ENCODE results near the gene MMADHC.
"Not testable (repeated sequence)": the region's sequence is repeated elsewhere in the genome, so short reads cannot be mapped to it uniquely, and the experiment has no call there.

Gene MMADHC

DNA sequence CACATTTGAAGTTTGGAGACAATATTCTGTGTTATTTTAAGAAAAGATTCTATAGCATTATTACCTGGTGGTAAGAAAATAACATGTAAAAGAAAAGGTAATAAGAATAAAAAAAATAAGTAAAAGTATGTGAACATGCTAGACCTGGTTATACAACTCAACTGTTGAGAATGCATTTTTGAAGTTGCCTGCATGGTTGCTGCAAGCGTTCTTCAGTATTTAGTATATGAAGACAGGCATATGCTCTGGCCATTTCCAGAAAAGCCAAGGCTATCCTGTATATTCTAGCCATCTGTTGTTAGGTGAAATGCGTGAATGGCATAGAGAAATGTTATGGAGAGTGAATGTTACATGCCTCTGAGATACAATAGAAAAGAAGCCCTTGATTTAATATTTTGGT, 6.8 kb upstream of the MMADHC start:
- DNase-seq, result no peak

DNA sequence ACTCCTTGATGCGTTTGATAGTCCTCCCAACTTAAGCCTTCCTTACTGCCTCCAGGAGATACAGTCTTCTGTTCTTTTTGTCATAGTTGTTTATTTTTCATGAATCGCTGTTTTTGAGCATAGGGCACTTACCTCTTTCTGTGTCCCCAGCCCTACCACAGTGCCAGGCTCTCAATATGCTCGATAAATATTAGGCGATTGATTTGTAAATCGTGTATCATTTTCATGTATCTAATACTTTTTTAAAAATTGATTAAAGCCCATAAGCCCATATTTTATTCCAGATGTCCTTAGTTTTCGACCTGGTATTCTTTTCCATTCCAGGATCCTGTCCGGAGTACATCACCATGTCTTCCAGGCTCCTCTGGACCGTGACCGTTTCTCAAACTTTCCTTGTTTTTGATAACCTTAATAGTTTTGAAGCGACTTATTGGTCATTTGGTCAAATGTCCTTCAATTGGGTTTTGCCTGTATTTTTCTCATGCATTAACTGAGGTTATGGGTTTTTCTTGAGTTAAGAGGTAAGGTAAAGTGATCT, 444 bp upstream of the MMADHC start:
- no peak for DNase-seq

DNA sequence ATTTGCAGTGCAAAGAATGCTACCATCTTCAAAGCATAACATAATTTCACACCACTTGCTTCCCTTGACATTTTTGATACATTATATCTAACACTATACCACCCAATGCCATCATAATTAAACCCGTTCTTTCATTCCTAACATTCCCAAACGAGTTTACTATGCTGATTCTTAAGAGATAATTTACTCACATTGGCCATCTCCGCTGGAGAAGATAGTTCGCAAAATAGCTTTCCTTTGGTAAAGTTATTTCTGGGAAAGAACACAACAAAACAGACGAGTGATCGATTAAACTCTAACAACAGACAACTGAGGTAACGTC, 716 bp downstream of the MMADHC start:
- no peak for DNase-seq

DNA sequence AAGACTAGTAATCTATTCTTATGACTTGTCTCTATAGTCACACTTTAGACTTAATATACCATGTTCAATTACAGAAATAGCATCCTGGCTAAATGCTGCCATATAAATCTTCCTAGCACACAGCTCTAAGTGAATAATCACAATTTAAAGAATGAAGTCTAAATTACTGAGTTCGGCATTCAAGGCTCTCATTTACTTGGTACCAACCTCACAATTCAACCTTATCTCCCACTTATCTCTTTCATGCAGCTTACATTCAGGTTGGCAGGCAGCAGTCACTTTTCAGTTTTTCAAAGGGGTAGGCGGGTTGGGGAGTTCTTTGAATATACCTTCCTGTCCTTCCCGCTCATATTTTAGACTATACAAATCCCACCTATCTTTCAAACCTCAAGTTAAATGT, 1.5 kb downstream of the MMADHC start:
- no peak for DNase-seq

DNA sequence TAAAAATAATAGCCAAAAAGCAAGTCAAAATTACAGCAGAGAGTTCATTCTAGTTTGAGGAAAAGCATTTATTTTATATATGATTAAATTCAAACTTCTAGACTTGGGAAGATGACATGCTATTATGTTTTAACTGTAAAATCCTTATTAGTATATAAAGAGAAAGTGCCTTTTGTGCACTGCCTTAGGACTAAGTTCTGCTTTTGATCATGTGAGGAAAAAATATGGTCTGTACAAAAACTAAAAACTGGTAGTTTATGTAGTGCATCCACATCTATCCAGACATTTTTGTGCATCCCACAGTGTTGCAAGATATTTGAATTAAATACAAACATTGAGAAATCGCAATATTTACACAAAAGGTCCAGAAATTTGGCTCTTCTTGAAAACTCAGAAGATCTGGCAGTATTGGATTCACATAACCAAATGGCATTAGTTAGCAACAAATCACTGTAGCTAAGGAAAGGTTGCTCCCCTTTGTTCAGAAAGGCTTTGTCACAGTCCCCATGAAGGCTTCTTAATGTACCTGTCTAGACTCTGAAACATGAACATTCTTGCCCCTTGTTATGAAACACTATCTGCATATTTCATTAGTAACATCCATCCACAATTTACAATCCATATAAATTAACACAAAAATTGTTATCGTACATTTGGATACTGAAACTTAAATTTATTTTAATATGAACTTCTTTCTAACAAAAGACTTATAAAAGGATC, 2.2 kb downstream of the MMADHC start:
- no peak for DNase-seq

DNA sequence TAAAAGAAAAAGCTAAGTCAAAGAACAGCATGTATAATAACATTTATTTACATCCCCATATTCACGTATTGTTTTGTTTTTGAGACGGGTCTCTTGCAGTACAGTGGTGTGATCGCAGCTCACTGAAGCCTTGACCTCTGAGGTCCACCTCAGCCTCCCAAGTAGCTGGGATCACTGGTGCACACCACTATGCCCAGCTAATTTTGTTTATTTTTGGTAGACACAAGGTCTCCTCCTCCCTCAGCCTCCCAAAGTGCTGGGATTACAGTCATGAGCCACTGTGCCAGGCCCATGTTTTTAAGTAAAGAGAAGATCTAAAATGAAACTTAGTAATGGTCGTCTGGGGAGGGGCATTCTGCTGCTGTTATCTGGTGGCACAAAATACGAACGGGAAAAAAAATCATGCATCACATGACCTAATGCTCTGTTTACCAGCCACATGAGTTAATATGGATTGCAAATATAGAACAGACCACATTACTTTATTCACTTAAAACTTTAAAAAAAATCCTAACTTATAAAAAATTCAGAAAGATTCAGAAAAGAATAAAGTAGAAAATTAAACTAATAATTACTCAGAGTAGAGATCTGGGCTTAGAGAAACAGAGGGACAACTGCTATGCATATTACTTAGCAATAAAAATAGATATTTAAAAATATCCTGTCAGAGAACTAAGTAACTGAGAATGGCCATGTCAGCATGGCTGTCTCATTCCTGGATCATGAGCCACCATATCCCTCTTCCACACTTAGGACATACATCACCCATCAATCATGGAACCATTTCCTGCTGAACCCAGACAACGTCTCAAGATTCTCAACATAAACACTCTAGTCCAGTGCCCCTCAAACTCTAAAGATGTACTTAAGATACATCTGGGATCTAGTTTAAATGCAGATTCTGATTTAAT, 7.3 kb downstream of the MMADHC start:
- no peak for DNase-seq

DNA sequence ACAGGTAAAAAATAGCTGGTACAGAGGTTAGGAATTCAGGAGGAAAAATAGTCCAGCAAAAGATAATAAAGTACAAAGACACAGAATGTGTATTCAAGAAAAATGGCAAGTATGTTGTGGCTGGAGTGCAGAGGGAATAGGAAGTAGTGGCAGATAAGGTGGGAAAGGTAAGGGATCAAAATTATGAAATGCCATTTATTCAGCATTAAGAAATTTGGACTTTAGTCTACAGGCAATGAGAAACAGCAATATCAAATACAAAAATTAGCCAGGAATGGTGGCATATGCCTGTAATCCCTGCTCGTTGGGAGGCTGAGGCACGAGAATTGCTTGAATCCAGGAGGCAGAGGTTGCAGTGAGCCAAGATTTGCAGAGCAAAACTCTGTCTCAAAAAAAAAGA, 10.3 kb downstream of the MMADHC start:
- DNase-seq, result no peak

DNA sequence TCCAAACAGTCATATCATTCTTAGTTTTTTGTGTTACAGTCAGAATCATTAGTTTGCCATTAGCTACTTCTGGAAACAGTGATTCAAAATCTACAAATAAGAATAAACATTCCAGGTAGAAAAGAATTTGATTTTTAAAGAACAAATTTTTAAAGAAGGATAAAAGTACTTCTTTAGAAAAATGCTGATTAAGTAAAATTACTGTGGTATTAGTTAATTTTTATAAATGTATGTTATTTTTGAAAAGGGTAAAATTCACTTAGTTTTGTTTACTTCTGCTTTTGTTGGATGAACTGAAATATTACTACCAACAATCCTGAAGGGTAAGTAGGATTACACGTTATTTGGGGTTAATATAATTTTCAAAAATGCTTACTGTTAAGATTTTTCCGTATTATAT, 11.8 kb downstream of the MMADHC start:
- no peak for DNase-seq

DNA sequence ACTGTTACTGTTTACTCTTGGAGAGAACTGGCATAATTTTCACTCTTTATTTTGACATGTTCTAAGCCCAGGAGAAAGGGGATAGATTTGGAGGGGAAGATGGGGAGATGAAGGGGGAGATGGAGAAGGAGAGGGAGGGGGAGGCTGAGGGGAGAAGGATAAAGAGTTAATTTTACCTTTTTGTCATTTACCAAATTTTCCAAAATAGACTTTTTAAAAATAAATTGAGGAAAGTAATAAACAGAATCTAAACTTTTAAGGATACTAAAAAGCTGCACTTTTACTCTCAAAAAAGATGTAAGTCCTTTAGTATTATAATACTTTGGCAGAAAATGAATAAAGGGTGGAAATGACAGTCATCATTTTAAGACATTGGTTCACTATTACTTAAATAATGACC, 12.3 kb downstream of the MMADHC start:
- no peak for DNase-seq

DNA sequence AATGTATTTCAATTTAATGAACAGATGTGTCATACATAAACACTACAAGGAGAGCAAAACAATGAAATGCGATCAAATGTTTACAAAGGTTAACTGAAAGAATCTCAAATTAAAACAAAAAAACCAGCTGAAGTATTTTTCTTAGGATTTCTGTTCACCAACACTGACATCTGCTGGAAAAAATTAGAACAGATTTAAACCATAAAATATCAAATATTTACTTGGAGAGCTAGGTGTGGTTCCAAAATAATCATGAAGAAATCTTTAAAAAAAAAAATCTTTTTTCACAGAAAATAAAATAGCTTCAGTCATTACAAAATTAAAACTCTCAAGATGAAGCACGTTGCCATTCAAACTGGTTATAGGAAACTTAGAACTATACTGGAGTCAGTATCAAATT, 13.8 kb downstream of the MMADHC start:
- DNase-seq, result no peak

DNA sequence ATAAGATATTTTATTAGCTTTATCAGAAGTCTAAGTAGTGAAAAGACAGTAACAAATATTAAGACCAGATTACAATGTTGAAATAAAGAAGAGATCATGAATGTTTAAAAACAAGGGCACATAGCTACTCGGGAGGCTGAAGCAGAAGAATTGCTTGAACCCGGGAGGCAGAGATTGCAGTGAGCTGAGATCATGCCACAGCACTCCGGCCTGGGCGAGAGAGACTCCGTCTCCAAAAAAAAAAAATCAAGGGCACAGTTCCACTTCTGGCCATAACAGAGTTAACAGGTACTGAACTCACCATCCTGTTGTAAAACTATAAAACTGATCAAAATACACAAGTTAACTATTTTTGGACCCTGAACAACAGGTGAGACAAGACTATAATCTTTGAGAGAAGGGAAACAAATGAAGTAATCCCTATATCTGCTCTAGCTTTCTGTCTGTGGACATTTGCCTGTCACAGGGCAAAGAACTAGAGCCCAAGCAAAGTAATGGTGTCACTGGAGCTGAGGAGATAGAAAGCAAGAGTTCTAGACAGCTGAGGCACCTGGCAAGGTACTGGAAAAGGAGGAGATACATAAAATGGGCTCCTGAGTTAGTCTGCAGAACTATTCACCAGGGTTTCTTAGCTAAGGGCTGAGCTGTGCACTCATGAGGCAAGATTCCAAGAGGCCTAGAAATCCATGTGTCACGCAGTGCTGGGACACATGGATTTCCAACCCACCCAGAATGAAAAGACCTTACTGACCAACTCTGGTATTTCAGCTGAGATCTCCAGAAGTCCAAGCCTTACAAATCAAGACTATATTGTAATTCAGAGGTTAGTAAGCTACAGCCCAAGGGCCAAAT, 15.2 kb downstream of the MMADHC start:
- no peak for DNase-seq

DNA sequence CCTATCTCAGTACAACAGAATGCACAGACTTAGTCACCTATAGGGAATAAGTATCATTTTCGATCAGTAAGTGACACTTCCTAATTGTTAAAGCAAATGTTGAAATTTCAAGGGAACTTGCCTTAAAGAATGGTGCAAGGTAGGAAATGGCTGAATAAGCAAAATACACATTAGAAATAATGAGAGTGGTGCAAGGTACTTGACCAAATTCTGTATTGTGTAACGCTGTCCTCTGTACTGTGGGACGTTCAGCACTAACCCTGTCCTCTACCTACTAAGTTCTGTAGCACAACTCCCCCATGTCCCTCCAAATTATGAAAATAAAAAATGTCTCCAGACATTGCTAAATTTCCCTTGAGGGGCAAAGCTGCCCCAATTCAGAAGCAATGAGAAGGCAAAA, 19.4 kb downstream of the MMADHC start:
- DNase-seq, result no peak

DNA sequence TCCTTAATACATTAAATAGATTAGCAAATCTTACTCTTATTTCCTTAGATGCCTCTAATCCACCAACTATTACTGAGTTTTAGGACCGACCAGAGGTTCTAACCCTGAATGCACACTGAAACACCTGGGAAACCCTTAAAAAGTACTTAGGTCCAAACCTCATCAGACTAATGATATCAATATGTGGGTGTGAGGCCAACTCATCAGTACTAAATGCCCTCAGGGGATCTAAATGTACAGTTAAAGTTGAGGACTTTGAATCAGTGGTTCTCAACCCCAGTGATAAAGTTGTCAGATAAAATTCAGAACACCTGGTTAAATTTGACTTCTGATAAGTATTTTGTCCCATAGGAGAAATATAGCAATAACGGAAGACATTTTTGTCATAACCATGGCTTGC, 20.9 kb downstream of the MMADHC start:
- DNase-seq, result no peak

DNA sequence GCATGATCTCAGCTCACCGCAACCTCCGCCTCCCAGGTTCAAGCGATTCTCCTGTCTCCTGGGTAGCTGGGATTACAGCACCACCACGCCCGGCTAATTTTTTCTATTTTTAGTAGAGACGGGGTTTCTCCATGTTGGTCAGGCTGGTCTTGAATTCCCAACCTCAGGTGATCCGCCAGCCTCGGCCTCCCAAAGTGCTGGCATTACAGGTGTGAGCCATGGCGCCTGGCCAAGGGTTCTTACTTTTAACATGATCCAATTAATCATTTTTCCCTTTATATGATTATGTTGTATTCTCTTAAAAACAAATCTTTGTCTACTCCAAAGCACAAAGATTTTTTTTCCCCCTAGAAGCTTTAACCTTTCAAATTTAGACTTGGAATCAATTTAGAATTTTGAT, 21.9 kb downstream of the MMADHC start:
- DNase-seq, result not testable (repeated sequence)

DNA sequence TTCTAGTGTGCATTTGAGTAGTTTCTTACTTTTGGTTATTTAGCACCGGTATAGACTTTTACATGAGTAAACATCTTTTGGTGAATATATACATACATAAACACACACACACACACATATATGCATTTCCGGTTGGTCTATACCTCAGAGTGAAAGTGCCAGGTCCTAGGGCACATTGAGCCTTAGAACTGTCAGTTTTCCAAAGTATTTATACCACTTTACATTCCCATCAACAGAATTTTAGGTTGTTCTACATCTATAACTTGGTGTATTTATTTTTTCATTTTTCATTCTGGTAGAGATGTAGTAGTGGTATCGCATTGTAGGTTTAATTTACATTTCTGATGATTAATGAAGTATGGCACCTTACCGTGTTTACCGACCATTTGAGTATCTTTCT, 22.6 kb downstream of the MMADHC start:
- DNase-seq, result no peak

DNA sequence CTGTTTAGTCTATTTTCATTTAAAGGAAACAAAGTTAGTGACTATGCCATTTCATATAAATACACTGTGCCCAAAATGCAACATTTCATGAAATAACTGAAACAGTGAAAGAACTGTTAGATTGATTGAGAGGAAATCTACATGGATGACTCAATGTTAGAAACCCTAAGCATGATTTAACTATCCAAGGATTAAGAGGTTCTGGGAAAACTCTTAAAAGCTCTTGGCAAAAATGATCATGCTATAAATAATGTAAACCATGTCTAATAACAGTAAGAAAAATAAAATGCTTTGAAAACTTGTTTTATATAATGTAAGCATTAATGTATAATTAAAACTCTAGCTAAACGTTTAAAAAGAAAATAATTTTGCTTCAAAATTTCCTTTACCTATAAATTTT, 23.5 kb downstream of the MMADHC start:
- no peak for DNase-seq

DNA sequence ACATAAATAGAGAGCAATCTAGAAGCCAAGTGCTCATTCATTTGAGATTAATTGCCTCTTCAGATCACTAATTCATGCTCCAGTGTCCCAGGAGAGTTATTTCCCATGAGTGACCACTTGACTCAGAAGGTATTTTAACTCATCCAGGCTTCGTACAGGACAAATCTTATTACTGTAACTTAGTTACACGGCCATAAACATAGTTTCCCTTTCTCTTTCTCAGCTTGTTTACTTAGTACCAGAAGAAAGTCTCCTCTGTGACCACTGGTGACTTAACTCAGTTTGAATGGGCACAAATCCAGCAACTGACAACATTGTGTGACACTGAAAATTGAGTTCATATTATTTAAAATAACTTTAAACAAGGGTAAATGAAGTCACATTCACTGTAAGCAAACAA, 25.3 kb downstream of the MMADHC start:
- no peak for DNase-seq

DNA sequence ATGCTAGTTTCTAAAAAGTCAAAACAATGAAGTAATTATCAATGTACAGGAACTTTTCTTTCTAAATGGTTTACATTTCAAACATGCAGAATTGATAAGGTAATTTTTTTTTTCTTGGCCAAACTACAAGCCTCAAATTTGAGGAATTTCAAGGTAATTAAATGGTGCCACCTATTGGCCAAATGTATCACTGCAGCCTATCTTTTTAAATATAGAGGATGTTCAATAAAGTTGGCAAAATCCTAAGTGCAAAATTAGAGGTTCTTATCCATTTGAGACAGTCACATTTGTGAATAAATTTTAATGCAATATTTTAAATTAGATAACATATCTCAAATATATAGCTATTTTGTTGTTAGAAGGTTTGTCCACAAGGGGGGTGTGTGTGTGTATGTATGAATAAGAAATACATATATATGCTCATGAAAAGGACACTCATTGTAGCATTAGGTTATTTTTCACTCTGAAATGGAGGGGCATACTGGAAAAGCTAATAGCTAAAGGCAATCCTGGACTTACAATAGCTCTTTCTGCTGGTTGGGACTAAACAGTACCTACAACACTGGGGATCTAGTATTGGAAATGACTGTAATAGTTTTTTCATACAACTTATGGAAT, 26.2 kb downstream of the MMADHC start:
- peak; percentile 8 for DNase-seq

DNA sequence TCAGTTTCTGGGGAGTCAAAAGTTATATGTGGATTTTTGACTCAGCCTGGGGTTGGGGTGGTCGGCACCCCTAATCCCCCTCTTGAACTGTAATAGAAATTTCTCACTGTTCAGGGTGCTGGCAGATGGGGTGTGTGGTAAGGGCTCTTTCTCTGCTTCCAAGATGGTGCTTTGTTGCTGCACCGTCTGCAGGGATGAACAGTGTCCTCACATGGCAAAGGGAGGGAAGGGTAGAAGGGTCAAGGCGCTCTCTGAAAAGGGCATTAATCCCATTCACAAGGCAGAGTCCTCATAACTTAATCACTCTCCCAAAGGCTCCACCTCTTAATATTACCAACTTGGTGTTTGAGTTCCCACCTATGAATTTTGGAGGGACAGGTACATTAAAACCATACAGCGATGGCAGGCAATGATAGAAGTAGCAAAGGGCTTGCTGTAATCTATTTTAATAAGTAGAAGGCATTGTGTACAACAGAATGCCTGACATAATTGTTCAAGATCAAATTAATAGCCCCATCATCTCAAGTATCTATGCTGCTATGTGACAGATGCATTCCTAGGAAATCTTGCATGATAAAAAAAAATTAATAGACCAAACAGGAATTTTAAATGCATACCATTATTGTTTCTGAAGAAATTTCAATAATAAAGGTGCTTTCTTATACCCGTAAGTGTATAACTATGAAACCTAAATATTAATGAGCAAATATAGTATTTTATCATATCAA, 28.1 kb downstream of the MMADHC start:
- no peak for DNase-seq

DNA sequence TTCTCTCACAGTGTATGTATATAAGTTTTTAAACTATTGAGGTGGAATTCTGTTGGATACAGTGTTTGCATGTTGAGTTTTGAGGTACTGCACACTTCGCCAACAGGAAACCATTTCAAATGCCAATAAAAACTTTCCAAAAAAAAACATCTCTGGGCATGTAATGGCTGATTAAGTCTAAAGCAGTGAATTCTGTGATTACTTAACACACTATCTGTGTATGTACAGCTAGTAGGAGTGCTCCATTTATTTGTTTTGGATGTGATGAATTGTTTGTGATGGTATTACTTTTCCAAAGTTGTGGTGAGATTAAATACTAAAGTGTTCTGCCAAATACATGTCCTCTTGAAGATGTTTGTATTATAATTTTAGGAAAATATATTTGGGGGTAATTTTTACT, 31.1 kb downstream of the MMADHC start:
- no peak for DNase-seq

DNA sequence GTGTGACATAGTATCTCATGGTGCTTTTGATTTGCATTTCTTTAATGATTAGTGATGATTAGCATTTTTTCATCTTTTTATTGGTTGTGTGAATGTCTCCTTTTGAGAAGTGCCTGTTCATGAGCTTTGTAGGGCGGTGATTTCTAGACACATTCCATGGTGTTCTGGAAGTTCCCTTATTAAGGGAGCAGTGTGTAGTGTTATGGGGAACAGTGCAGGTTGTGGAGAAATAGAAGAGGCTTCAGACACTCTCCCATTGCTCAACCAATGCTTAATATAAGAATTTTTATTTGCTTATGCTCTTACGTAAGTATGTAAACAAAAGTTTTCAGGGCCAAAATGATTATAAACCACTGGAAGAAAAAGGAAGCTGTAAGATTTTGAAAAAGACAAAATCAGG, 34.7 kb downstream of the MMADHC start:
- no peak for DNase-seq

DNA sequence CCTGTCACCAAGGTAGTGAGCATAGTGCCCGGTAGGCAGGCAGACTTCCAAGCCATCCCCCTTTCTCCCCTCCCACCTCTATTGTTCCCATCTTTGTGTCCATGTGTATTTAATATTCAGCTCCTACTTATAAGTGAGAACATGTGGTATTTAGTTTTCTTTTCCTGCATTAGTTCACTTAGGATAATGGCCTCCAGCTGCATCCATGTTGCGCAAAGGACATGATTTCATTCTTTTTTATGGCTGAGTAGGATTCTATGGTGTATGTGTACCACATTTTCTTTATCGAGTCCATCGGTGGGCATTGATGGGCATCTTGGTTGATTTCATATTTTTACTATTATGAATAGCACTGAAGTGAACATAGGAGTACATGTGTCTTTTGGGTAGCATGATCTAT, 35.3 kb downstream of the MMADHC start:
- DNase-seq, result no peak
